NCI-H1092 treated with DMSO at 0.1 percent for 48 hours (cell line): ENCODE data around the gene ADGRF5.

ENCODE experiments used
- DNase-seq: peaks from one replicate; lab custom pipeline; 2025; lab: John Stamatoyannopoulos, UW

The ADGRF5 gene, protein sequence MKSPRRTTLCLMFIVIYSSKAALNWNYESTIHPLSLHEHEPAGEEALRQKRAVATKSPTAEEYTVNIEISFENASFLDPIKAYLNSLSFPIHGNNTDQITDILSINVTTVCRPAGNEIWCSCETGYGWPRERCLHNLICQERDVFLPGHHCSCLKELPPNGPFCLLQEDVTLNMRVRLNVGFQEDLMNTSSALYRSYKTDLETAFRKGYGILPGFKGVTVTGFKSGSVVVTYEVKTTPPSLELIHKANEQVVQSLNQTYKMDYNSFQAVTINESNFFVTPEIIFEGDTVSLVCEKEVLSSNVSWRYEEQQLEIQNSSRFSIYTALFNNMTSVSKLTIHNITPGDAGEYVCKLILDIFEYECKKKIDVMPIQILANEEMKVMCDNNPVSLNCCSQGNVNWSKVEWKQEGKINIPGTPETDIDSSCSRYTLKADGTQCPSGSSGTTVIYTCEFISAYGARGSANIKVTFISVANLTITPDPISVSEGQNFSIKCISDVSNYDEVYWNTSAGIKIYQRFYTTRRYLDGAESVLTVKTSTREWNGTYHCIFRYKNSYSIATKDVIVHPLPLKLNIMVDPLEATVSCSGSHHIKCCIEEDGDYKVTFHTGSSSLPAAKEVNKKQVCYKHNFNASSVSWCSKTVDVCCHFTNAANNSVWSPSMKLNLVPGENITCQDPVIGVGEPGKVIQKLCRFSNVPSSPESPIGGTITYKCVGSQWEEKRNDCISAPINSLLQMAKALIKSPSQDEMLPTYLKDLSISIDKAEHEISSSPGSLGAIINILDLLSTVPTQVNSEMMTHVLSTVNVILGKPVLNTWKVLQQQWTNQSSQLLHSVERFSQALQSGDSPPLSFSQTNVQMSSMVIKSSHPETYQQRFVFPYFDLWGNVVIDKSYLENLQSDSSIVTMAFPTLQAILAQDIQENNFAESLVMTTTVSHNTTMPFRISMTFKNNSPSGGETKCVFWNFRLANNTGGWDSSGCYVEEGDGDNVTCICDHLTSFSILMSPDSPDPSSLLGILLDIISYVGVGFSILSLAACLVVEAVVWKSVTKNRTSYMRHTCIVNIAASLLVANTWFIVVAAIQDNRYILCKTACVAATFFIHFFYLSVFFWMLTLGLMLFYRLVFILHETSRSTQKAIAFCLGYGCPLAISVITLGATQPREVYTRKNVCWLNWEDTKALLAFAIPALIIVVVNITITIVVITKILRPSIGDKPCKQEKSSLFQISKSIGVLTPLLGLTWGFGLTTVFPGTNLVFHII (N-terminal part only)

DNA sequence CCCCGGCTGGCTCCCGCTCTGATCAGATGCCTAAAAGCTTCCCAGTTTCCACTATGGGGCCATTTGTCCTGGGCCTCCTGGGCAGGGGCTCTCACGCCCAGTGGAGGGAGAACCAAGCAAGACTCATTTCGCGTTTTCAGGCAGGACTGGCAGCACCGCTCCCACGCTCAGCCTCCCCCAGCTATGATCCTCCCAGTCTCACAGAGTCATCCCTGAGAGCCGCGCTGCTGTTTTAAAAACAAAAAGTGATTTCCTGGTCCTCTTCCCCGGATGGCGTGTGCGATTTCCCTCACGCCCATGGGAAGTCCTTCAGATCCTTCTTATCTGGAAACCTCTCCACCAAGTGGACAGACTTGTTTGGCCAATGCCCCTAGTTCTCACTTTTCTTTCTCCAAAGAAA, at the start of gene ADGRF5:
Gene ADGRF5 (minus strand): TSS at position 208 of the 400 bp plus-strand sequence. CDS start 15,176 bp downstream, outside the sequence.
- DNase-seq, result no peak

DNA sequence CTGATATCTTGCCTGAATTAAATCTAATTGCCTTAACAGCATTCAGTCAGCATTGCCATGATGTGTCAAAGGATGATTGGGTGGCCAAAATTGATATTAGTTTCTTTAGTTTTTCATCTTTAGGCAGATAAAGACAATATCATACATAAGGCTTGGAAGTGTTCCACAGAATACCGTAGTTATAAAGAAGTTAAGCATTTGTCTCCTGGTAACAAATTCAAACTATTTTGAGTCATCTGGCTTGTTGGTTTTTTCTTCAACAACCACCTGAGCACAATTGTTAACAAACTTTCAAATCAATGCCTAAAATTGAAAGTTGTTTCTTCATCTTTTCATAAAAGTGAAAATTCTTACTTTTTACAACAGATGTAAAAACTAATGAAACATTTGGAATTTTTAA, 47.5 kb upstream of the ADGRF5 start:
- no peak for DNase-seq

DNA sequence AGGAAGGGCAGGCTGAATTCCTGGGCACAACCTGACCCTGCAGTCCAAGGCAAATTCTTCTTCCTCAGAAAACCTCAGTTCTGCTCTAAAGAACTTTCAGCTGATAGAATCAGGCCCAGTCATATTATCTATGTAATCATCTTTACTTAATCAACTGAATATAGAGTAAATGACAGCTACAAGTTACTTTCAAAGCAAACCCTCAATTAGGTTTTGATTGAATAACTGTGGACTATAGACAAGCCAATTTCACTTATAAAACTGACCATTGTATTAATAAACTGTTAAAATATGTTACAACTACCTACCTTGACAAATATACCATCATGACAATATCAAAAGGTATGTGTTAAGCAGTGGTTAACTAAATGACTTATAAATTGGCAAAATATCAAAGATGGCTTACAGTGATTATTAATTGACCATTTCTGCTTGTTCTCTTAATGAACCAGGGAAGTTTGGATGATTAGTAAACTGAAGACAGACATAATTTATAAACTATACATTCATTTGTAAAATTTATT, 46.1 kb upstream of the ADGRF5 start:
- no peak for DNase-seq

DNA sequence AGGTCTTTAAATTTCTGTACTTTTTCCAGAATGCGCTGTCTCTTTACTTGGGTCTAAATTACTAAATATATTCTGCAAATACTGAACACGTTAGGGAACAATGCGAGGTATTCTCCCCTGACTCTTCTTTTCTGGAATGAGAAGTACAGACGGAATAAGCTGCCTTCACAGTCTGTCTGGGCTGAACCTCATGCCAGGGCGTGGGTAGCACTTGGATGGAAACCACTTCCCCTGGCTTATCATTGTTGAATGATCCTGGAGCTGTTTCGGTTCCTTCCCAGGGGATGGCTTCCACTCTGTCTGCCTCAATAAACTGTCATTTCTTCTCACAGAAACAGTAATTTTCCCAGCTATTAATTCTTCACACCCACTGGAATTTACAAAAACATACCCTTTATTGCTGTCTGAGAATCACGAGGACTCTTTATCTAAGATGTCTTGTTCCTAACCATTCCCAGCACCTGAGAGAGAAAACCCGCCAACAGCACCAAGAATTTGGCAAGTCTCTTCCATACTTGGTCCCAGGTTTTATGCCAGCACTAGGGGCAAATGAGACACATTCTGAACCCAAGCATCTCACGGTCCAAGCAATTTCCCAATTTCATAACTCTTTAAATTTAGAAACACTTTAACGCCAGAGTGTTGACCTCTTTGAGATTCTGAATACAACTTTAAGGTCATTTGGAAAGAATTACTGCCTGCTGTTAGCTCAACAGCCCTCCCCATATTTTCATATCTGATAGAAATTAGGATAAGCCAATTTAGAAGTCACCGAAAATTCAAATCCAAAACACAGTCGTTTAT, 43.2 kb upstream of the ADGRF5 start:
- DNase-seq, result no peak

DNA sequence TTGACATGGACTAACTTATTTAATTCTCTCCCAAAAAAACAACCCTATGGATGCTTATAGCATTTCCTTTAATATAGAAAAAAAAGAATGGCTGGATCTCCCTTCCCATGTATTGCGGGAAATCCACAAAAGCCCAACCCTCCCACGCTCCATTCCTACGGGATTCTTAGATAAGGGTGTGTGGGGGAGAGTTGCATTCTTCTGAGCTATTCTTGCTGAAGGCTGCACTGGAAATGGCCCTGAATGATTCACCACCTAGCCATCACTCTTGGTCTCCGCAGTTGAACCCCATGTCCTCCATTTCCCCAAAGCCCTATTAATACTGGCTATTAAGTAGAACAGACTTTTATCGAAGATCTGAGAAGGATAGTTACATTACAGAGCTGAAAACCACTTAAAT, 41.9 kb upstream of the ADGRF5 start:
- DNase-seq, result no peak

DNA sequence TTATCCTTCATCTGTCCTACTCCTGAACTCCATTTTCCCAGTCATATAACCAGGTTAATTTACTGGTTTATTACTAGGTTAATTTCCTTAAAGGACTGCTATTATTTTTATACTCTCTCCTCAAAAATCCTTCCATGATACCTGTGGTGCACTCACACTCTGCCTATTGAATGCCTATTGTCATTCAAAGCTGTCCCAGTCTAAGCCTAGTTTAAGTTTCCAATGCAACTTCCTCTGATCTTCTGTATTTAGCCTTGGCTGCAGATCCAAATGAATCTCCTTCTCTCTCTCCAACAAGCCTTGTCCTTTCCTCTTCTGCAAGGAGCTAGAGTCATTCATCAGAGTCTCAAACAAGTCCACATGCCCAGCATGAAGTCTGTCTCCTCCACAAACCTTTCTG, 41.3 kb upstream of the ADGRF5 start:
- no peak for DNase-seq

DNA sequence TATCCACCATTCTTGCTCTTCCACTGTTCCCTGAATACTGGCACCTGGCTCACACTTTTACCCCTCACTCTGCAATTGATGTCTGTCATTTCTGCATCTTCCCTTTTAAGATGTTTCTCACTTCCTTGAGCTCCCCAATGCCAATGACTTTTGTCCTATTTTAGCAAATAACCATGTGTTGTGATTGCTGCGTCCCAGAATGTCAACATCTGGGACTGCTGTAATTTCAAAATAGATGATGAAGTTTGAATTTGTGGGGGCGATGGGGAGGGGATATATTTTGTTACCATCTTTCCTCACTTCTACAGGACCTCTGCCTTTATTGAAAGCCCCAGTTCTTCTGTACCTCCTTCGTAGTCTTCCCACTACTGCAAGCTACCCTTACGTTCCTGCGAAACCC, 40.0 kb upstream of the ADGRF5 start:
- DNase-seq, result no peak

DNA sequence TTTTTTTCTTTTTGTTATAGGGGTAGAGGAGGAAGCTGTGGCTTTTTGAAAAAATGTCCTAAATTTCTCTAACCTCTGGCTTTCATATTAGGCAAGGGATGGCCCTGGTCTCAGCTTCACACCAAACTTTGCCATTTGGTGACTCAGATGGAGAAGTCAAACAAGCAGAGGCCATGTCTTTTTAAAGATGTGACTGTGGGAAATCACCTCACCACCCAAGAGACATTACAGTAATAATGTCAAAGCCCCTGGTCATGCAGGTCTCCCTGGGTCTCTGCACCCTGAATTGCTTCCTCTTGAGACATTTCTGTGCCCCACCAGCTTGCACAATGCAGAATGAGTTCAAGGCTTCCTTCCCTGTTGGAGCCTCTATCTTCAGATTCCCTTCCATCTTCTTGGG, 39.5 kb upstream of the ADGRF5 start:
- no peak for DNase-seq

DNA sequence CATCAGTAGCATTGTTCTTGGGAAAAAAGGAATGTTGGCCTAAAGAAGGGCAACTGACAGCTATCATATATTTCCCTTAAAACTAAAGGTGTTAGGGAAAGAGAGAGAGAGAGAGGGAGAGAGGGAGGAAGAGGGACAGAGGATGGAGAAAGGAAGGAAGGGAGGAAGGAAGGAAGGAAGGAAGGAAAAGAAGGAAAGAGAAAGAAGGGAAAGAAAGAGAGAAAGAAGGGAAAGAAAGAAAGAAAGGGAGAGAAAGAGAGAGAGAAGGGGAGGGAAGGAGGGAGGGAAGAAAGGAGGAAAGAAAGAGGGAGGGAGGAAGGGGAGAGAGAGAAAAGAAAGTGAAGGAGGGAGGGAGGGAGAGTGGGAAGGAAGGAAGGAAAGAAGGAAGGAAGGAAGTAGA, 37.7 kb upstream of the ADGRF5 start:
- no peak for DNase-seq

DNA sequence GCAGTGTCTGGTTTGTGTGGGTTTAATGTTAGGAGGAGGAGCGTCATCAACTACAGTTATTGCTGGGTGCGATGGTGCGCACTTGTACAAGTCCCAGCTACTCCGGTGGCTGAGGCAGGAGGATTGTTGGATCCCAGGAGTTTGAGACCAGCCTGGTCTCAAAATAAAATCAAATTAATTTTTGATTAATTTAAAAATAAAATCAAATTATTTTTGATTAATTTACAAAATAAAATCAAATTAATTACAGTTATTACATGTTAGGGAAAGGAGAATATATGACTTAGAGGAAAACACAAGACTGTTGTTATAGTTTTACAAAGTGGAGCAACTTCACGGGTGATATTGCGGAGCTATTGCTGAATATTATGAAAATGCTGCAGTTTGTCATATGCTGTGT, 34.7 kb upstream of the ADGRF5 start:
- no peak for DNase-seq

DNA sequence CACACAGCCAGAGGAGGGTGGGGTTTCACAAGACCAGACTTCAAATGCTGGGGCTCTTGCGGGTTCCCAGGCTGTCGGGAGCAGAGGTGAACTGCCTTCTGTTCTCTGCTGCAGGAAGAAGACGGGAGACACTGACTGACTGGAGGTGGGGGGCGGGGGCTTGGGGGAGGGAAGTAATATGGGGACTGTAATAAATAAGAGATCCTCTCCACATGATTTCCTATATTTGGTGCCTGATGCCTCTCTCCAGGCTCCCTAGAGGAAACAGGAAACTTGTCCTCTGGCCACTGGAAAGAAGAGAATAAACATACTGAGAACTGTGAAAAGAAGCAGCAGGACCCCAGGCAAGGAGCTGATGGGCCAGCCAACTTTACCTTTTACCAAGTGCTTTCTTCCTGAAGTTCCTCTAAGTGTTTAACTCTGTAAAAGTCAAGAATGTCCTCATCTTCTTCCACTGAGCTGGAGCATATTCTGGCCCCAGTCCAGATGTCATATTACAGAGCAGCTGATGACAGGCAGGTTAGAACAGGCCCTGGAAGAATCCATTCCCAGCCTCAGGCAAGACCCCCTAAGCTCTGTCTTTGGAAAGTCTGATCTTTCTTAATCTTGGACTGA, 33.2 kb upstream of the ADGRF5 start:
- no peak for DNase-seq

DNA sequence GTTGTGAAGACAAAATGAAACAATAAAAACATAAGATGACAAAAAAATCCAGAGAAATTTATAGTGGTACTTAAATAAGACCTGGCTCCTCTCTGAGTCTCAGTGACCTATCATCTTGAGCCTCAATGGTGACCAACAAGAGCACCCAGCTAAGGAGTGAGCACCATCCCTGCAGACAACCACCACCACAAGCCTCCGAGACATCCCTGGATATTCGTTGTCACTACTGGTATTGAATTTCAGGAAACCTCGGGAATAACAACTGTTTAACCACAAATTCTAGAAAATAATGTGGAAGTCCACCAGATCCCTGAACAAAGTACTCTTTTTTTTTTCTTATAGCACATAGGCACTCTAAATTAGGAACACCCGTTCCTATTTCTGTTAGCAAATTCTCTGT, 32.2 kb upstream of the ADGRF5 start:
- DNase-seq, result no peak

DNA sequence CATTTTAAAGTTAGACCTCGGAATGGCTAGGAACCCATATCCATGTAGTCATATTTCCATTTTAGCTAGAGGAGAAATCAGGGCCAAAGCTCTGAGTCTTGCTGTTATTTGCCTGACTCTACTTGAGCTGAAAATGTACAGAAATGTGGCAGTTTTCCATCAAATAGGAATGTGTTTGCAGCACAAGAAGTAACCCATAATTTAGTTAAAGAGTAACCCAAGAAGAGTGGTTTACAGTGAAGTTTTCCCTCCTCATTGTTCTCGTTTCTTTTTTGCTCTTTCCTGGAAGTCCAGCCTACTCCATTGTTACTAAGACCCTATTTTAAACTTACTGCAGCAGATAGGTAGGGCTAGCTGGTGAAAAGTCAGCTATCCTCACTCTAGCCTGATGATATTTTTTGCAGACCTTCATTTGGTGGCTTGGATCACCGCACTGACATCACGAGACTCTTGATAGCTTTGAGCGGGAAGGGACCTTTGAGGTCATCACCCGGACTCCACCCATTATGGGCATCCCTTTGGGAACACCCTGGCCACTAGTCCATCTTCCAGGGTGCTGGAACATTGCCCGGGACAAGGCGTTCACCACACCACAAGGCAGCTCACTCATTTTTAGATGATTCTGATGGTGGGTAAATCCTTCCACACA, 28.0 kb upstream of the ADGRF5 start:
- DNase-seq, result no peak

DNA sequence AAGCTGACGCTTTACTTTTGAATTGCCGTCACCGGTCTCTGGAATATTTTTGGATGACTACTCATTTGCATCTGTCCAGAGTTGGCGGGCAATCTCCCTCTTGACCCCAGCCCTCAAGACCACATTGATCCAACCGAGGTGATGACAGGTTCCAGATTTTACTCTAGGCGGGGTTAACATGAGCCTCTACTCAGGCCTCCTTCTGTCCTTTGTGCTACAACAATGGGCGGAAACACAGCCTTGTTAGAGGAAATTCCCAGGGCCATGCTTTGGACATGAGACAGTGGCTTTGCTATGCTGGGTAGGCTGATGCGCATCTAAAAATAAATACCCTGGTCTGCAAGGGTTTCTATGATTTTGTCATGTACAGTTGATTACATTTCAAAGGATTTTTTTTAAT, 27.0 kb upstream of the ADGRF5 start:
- DNase-seq, result no peak

DNA sequence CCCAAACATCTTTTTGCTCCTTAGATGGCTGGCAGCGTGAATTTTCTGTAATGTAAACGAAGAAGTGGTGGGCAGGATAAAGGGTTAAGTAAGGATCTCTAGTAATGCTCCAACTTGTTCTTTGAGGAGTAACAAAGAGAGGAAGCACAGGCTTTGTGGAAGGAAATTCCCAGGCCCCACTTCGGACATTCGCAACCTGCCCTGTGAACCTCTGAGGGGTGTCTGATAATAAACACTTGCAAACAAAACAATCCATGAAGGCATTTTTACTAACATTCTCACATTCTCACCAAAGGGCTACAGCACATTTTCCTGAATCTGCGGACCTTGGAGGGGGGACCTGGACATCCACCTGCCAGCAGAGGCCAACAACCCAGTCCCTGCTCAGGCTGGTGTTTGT, 25.8 kb upstream of the ADGRF5 start:
- no peak for DNase-seq

DNA sequence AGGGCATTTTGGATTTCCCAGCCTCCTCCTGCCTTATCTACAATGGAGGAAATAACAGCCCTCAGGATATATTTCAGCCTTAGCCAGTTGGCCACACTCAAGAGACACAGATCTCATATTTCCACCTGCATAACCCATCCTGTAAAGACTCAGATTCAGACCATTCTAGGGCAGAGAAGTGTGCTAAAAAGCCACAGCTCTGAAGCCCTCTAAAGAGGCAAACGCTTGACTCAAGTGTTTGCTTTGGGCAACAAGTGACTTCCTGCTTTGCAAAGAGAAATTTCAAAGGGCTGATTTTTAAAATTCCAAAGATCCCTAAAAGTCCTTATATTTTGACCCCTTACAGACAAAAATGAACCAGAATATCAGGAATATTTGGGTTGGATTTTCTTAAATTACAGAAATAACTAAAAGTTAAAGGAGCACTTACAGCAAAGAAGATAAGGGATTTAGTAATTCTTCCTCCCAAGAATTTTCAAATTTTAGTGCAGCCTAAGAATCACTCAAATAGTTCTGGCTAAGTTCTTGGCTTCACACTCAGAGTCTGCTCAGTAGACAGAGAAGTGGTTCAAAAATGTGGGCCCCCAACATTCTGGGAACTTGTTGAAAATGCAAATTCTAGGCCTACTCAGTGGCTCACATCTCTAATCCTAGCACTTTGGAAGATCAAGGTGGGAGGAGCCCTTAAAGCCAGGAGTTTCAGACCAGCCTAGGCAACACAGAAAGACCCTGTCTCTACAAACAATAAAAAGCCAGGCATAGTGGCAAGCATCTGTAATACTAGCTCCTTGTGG, 18.9 kb upstream of the ADGRF5 start:
- DNase-seq, result peak; percentile 3

DNA sequence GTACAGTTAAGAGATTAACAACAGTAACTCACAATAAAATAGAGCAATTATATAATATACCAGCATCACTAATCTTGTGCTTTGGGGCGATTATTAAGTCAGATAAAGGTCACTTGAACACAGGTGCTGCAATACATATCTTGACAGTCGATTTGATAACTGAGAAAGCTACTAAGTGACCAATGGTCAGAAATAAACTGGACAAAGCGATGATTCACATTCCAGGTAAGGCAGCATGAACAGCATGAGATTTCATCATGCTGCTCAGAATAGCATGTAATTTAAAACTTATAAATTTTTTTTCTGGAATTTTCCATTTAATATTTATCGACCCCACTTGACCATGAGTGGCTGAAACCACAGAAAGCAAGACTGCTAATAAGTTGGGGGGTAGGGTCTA, 15.9 kb upstream of the ADGRF5 start:
- DNase-seq, result no peak

DNA sequence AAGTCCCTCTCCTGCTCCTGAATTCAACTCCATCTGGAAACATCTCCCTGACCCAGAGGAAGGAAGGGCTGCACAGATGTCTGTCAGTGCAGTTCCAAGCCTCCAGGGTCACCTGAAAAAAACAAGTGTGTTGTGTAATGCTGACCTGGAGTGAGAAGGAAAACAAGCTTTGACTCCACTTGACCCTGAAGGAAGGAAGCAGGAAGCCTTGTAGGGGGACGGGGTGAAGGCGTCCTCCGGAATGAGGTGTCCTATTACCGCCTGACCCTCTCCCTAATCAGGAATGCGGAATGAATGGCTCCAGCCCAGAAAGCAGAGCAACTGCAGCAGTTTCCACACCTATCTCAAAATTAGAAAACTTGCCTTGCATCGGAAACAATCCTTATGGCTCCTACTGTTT, 13.9 kb upstream of the ADGRF5 start:
- DNase-seq, result no peak

DNA sequence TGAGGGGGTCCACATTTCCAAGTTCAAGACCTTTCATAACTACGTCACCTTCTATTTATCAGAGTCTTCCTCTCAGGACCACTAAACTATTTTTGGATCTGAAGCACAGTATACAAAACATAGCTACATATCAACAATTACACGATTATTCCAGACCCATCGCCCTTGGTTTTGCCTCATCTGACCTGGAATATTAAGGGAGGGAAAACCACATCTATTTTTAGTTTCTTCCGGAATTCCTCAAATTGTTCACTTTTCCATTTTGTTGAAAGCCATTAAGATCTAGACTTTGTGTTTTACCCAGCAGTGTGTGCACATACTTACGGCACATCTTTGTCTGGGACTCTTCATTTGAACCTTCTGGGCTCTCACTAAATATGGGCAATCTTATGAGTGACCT, 12.0 kb upstream of the ADGRF5 start:
- DNase-seq, result no peak
